RCC 7860 (cell line): ENCODE measurements around the gene ATP9B.

ENCODE experiments used
- DNase-seq: peaks from one replicate; pipeline ENCODE4 v3.0.0-alpha.2; 2015; ENCODE audit warnings: low spot score
- FAIRE-seq: peaks from 2 replicates; lab custom pipeline; 2012; peaks lifted over from hg19 to GRCh38; lab: Jason Lieb, UNC

Gene ATP9B

DNA sequence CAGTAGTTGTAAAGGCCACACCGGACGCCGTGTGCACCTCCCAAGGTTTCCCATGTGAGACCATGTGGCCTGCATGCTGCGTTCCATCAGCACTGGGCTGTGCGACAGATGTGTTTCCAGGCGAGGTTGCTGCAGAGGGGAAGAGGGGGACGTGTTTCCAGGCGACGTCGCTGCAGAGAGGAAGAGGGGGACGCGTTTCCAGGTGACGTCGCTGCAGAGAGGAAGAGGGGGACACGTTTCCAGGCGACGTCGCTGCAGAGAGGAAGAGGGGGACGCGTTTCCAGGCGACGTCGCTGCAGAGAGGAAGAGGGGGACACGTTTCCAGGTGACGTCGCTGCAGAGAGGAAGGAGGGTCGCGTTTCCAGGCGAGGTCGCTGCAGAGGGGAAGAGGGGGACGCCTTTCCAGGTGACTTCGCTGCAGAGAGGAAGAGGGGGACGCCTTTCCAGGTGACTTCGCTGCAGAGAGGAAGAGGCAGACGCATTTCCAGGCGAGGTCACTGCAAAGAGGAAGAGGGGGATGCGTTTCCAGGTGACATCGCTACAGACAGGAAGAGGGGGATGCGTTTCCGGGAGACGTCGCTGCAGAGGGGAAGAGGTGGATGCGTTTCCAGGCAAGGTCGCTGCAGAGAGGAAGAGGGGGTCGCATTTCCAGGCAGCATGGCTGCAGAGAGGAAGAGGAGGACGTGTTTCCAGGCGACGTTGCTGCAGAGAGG lies 351.0 kb downstream of the ATP9B start:
- FAIRE-seq (no peak), DNase-seq (no peak)

GRCh38 chr18:79421275-79421857 lies 352.2 kb downstream of the ATP9B start:
- no peak for DNase-seq

DNA sequence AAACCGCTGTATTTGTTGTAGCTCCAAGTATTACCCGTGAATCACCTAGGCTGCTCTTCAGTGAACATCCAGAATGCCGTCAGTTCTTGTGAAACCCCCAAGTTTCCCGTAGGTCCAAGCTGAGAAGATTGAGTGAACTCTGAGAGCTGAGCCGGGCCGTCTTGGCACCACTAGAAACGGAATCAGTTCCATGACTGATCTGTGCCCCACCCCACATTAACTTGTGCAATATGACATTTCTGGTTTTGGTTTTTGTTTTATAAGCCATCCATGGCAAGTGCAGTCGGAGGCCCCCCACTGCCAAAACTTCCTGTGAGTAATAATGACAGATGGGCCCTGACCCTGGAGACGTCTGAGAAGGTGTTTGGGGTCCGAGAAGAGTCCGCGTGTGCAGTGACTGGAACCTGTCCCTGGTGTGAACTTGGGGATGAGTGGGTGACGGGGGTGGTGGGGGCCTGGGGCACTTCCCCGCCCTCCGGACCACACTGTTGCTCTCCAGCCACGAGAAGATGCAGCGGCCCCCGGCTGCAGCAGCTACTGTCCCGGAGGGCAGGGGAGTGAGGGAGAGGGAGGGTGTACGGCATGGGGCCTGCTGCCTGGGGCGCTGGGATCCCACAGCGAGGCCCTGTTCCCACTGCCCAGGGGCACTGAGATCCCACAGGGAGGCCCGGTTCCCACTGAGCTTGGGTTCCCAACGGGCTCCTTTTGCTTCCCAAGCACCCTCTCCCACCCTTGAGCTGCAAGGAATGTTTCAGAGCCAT lies 353.0 kb downstream of the ATP9B start:
- FAIRE-seq, result no peak
- peak; percentile 3 for DNase-seq

More at GRCh38 chr18:79421275-79421857, 352.2 kb downstream of the ATP9B start:
- FAIRE-seq, result no peak

GRCh38 chr18:79422783-79423165 lies 353.6 kb downstream of the ATP9B start:
- no peak for FAIRE-seq
- DNase-seq, result no peak

- FAIRE-seq (no peak), DNase-seq (no peak)
Observed at GRCh38 chr18:79423211-79424007, 354.2 kb downstream of the ATP9B start.

GRCh38 chr18:79424008-79424565 lies 354.9 kb downstream of the ATP9B start:
- no peak for FAIRE-seq

DNA sequence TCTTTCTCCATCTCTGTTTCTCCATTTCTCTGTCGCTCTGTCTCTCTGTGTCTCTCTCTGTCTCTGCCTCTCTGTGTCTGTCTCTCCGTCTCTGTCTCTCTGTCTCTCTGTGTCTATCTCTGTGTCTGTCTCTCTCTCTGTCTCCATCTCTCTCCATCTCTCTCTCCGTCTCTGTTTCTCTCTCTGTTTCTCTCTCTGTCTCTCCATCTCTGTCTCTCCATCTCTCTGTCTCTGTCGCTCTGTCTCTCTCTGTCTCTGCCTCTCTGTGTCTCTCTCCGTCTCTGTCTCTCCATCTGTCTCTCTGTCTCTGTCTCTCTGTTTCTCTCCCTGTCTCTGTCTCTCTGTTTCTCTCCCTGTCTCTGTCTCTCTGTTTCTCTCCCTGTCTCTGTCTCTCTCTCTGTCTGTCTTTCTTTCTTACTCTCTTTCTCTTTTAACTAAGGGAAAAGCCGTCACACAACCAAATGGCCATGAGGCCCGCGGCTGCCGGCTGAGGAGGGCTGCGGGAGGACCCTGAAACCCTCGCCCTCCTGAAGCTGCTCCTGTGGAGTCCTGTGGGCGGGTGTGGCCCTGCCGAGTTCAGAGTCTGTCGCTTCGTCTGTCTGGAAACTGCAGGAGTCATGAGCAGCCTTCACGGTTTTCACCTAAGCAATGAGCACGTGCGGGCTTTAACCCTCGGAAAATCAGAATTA lies 355.8 kb downstream of the ATP9B start:
- DNase-seq, result no peak
- no peak for FAIRE-seq

More at GRCh38 chr18:79424008-79424565, 354.9 kb downstream of the ATP9B start:
- DNase-seq, result no peak

DNA sequence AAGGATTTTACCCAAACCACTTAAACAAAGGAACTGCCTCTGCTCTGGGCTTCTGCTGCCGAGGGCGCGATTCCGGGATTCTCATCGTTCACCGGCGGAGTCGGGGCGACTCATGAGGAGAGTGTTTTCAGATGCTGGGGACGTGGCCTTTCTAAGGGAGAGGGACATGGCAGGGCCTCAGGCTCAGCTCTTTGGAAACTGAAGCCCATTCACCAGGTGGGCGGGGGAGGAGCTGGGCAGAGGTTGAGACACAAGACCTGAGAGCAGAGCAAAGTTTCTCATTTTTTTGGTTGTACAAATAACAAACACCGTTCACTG lies 356.3 kb downstream of the ATP9B start:
- no peak for FAIRE-seq
- no peak for DNase-seq

DNA sequence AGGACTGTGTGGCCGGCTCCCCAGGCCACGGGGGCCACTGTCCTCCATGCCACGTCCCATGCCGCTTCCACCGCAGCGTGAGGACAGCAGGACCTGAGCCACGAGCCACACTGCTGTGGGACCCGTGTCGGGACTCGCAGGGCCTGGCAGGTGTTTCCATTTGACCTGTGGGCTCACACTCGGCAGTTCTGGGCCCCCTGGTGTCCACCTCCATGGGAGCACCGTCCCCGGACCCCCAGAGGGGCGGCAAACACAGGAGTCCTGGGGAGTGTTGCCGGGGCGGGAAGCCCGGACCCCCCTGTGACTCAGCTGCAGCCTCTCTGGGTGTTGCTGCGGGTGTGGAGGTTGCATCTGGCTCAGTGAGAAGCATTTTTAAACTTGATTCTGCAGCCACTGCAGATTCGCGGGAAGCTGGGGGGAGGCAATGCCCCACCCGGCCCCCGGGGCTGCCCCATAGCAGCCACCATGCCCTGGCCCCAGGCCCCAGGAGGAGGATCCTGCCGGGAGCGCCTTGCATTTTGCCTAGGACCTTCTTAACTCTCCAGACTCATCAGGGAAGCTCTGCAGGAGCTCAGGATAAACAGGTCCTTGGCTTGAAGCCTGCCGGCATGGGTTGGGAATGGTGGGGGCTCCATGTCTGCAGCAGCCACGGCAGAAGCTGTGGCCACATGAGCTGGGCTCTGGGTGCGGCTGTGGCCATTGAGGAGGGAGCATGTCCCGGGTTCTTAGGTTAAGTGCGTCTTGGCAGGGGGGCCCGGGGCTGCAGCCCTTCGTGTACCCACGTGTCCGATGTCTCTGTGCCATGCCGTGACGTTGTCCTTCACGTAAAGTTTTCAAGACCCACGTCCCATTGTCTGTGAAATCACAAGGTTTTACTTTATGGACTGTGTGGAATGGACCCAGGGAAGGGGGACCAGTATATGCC lies 357.4 kb downstream of the ATP9B start:
- FAIRE-seq (no peak), DNase-seq (no peak)

DNA sequence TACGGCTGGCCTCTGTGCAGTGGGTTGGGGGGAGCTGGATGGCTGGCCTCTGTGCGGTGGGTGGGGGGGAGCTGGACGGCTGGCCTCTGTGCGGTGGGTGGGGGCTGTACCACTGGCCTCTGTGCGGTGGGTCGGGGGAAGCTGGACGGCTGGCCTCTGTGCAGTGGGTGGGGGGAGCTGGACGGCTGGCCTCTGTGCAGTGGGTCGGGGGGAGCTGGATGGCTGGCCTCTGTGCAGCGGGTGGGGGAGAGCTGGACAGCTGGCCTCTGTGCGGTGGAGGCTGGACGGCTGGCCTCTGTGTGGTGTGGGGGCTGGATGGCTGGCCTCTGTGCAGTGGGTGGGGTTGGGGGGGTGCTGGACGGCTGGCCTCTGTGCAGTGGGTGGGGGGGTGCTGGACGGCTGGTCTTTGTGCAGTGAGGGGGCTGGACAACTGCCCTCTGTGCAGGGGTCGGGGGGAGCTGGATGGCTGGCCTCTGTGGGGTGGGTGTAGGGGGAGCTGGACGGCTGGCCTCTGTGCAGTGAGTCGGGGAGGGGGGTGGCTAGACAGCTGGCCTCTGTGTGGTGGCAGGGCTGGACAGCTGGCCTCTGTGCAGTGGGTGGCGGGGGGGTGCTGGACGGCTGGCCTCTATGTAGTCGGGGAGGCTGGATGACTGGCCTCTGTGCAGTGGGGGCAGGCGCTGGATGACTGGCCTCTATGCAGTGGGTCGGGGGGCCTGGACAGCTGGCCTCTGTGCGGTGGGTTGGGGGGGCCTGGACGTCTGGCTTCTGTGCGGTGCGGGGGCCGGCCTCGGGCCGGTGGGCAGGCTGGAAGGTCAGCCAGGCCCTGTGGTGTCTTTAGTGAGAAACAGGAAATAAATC lies 358.4 kb downstream of the ATP9B start:
- no peak for FAIRE-seq
- no peak for DNase-seq
